ENCODE results near the gene PSORS1C1.
"Not testable (repeated sequence)": the region's sequence is repeated elsewhere in the genome, so short reads cannot be mapped to it uniquely, and the experiment has no call there.

The PSORS1C1 gene

DNA sequence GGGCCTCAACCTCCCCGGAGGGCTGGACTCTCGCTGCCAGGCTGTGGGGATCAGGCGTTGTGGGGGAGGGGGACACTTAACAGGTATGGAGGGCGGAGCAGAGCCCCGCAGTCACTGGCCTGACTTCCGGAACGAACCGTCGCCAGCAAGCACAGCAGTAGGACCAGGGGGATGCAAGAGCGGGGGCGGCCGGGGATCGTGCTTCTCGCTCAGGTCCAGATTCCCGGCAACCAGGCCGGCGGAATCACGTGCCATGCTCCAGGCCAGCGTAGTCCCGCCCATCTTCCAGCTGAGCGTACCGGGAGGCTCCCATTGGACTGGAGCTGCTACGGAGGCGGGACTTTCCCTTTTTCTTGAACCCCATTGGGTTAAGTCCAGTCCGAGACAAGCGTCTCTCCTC, 65.9 kb downstream of the PSORS1C1 start:
- peak; percentile 76 for DNase-seq

DNA sequence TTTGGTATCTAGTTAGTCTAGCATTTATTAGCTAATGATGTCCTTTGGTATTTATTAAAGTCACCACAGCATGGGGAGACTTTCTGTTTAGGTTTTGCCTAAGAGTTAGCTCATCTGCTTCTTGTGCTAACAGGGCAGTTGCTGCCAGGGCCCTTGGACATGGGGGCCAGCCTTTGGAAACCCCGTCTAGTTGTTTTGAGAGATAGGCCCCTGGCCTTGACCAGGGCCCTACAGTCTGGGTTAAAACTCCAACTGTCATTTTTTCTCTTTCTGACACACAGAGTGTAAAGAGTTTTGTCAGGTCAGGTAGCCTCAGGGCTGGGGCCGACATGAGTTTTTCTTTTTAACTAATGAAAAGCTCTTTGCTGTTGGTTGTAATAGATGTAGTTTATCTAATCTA, 68.7 kb downstream of the PSORS1C1 start:
- not testable (repeated sequence) for DNase-seq

DNA sequence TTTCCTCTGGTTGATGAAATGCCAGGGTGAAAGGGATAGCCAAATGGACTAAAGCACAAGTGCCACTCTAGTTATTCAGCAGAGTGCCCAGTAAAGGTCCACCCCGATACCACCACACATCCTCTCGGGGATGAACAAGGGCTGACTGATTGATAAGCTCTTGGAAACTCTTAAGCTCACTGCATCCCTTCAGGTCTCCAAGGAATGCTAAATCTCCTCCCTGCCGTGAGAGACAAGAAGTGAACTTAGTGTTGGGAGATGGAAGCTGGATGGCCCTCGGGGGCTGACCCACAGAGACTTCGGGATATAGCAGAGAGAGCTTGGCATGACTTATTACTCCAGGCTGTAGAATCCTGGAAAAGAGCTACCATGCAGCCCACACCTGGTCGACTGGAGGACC, 69.3 kb downstream of the PSORS1C1 start:
- DNase-seq: not testable (repeated sequence)

DNA sequence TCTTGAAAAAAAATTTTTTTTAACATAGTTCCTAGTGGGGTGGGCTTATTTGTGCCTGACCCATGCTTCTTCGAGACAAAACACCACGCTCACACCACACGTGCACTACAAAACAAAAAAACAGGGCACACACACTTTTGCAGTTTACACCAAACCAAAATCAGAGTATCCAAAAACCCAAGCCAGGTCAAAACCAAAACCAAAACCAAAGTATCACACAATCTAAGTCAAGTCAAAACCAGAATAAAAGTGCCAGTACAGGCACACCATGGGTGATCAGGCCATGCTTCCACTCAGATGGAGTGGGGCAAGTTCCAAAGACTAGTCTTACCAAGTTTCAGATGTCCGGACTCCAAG, 71.1 kb downstream of the PSORS1C1 start:
- not testable (repeated sequence) for DNase-seq

DNA sequence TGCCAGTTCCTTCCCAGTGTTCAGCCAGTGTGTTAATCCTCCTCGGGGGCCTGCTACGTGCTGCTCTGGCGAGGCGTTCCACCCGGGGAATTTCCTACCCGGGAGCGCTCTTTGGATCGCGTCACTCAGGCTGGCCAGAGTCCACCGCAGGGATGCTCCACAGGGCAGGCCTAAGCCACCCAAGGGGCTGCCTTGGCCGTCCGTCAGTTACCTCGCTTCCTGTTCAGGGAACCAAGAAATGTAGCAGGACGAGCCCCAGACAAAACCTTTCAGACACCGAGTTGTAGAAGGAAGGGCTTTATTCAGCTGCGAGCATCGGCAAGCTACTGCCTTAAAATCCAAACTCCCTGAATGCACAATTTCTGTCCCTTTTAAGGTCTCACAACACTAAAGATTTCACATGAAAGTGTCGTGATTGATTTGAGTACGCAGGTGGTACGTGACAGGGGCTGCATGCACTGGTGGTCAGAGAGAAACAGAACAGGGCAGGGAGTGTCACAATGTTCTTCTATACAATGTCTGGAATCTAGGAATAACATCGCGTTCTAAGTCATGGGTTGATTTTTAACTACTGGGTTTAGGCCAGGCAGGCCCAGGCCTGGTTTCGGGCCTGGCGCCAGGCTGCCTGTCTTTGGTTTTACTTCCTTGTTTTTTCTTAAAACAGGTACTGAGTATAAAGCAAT, 71.6 kb downstream of the PSORS1C1 start:
- no peak for DNase-seq

DNA sequence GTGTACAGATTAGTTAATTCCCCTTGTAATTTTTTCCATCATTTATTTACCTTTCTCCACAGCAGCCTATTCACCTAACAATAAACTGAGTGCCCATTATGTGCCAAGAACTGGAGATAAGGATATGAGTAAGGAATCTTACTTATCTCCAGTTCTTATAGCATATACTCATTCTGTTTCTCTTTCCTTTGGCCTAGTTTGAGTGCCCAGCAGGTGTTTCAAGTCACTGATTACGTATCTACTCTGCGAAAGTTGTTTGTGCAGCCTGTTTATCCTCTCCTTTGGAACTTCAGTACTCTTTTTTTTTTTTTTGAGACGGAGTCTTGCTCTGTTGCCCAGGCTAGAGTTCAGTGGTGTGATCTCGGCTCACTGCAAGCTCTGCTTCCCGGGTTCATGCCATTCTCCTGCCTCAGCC, 73.2 kb downstream of the PSORS1C1 start:
- DNase-seq: no peak

DNA sequence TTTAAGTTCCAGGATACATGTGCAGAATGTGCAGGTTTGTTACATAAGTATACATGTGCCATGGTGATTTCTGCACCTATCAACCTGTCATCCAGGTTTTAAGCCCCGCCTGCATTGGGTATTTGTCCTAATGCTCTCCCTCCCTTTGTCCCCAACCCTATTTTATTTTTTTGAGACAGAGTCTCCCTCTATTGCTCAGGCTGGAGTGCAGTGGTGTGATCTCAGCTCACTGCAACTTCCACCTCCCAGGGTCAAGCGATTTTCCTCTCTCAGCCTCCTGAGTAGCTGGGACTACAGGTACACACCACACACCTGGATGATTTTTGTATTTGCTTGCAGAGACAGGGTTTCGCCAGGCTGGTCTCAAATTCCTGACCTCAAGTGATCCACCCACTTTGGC, 74.6 kb downstream of the PSORS1C1 start:
- DNase-seq: not testable (repeated sequence)

All from stimulated activated naive CD4-positive, alpha-beta T cell treated with Interleukin-2 at 50 U/mL for 16 hours (primary cell).